K562 (cell line): ENCODE measurements around the gene SPATA6. TPM values are rescaled to one million over a fixed set of nuclear protein-coding genes. Genes with fewer than 3 reads are reported as not detected.

Experiments used
- E2F6 ChIP-seq, 2 experiments: IDR thresholded peaks; 2 replicates each; pipeline ENCODE4 v1.6.1; 2011; ENCODE audit warnings: borderline replicate concordance in 1 of 2, control low read depth in 1 of 2, low read depth in 1 of 2, low read length in 1 of 2, mild to moderate bottlenecking in 1 of 2, mixed read lengths in 1 of 2, moderate library complexity in 1 of 2; ENCODE audit not compliant: insufficient read depth in 1 of 2, insufficient read length in 1 of 2, poor library complexity in 1 of 2, severe bottlenecking in 1 of 2; ENCODE audit errors: extremely low read depth in 1 of 2
- HDAC8 ChIP-seq: fragments of 450-650 bp; IDR thresholded peaks from 2 replicates; pipeline ENCODE4 v1.6.1; 2016; ENCODE audit warnings: mild to moderate bottlenecking, missing genetic modification characterization, moderate library complexity, missing compliant biosample characterization
- KLF16 ChIP-seq: IDR thresholded peaks from 2 replicates; pipeline ENCODE4 v1.6.1; 2016; ENCODE audit warnings: antibody characterized with exemption
- SMAD3 ChIP-seq: fragments of 450-650 bp; formaldehyde crosslinking; conservative IDR thresholded peaks from 2 replicates; pipeline ENCODE4 v1.4.0; 2020; ENCODE audit warnings: mild to moderate bottlenecking
- SMC3 ChIP-seq: conservative IDR thresholded peaks from 2 replicates; pipeline ENCODE4 v1.6.1; 2011; ENCODE audit warnings: low read depth, low read length, improper control_type of control experiment; ENCODE audit not compliant: insufficient read depth
- TEAD2 ChIP-seq: fragments of 450-650 bp; IDR thresholded peaks from 2 replicates; pipeline ENCODE4 v1.6.1; 2016; ENCODE audit warnings: missing genetic modification characterization, control low read depth, missing compliant biosample characterization
- polyA plus RNA-seq, 8 experiments: library from polyadenylated mRNA; depleted of rRNA in 4 of 8; stranded (reverse) in 5 of 8; unstranded in 3 of 8; fragments of >200 nt; fragmentation: Nextera tagmentation in 2 of 8; fragmentation: Illumina TruSeq in 1 of 8; extraction: Ambion mirVana in 2 of 8; extraction: Trizol in 1 of 8; gene quantifications; 2 replicates each; pipeline versions ENCODE4 v1.2.1 to v1.2.3, GENCODE V29; 2011 to 2014; ENCODE audit warnings: inconsistent platforms in 1 of 8, missing spikeins in 1 of 8
- total RNA-seq, 7 experiments: library from RNA; depleted of rRNA in 6 of 7; stranded (reverse); fragments of >200 nt in 6 of 7; fragmentation: Illumina TruSeq in 2 of 7; extraction: Trizol in 2 of 7; gene quantifications; 2 replicates each; pipeline versions ENCODE4 v1.2.1 to v1.2.3, GENCODE V29; 2011 to 2021; ENCODE audit warnings: low replicate concordance in 1 of 7
- TF ChIP-seq, protein P1 (sequence below): IDR thresholded peaks from 2 replicates; pipeline ENCODE4 v1.6.1; 2011; ENCODE audit warnings: borderline replicate concordance, low read depth, mild to moderate bottlenecking, moderate library complexity, low read length; ENCODE audit not compliant: insufficient read depth, poor library complexity, severe bottlenecking
- TF ChIP-seq, protein P2 (sequence below): fragments of 250-450 bp; sonication (Bioruptor Pico); IDR thresholded peaks from 2 replicates; pipeline ENCODE4 v1.5.0; 2020; ENCODE audit warnings: mild to moderate bottlenecking

SPATA6 gene
- total and polyA plus RNA-seq, 9 of the 15 experiments (the other 6 are each of a cell fraction or from before 2014, with no cell fraction given) = 0.01 to 0.91 (median 0.18) TPM

- TF ChIP-seq SMAD3 (CRISPR knock-in tag) = no peak
- peak; percentile 44 for TF ChIP-seq KLF16
- TF ChIP-seq TEAD2 = peak; percentile 20; the same call in 1 of the 2 replicates
- TF ChIP-seq HDAC8 (tag) = no peak
- TF ChIP-seq, protein P1, sequence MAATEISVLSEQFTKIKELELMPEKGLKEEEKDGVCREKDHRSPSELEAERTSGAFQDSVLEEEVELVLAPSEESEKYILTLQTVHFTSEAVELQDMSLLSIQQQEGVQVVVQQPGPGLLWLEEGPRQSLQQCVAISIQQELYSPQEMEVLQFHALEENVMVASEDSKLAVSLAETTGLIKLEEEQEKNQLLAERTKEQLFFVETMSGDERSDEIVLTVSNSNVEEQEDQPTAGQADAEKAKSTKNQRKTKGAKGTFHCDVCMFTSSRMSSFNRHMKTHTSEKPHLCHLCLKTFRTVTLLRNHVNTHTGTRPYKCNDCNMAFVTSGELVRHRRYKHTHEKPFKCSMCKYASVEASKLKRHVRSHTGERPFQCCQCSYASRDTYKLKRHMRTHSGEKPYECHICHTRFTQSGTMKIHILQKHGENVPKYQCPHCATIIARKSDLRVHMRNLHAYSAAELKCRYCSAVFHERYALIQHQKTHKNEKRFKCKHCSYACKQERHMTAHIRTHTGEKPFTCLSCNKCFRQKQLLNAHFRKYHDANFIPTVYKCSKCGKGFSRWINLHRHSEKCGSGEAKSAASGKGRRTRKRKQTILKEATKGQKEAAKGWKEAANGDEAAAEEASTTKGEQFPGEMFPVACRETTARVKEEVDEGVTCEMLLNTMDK = peak; percentile 65
- peak in 1 of 2 experiments; percentile 52 for TF ChIP-seq E2F6 (IDR thresholded peaks at IDR 0.05; ENCODE audit: borderline replicate concordance in 1 of 2, extremely low read depth in 1 of 2, insufficient read depth in 1 of 2, insufficient read length in 1 of 2, low read depth in 1 of 2, low read length in 1 of 2, poor library complexity in 1 of 2, severe bottlenecking in 1 of 2)
- peak; percentile 59 for TF ChIP-seq SMC3
- TF ChIP-seq, protein P2, sequence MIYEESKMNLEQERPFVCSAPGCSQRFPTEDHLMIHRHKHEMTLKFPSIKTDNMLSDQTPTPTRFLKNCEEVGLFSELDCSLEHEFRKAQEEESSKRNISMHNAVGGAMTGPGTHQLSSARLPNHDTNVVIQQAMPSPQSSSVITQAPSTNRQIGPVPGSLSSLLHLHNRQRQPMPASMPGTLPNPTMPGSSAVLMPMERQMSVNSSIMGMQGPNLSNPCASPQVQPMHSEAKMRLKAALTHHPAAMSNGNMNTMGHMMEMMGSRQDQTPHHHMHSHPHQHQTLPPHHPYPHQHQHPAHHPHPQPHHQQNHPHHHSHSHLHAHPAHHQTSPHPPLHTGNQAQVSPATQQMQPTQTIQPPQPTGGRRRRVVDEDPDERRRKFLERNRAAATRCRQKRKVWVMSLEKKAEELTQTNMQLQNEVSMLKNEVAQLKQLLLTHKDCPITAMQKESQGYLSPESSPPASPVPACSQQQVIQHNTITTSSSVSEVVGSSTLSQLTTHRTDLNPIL (CRISPR knock-in tag) = no peak
- TF ChIP-seq, all 486 proteins: peak for 10
Measured at GRCh38 chr1:48498096-48498791, 26.2 kb upstream of the SPATA6 start (continued).
